ENCODE measurements around the gene PTGR2.

GRCh38 chr14:73873660-73874059, 22.0 kb downstream of the PTGR2 start:
- TF ChIP-seq CTCF (IDR thresholded peaks at IDR 0.05; ENCODE audit: low read length) = no peak
- no peak for TF ChIP-seq EZH2 (IDR thresholded peaks at IDR 0.05; ENCODE audit: borderline replicate concordance, low read length)

Measured in OCI-LY1 (cell line).